ENCODE data around the gene DCHS1.

The DCHS1 gene

DNA sequence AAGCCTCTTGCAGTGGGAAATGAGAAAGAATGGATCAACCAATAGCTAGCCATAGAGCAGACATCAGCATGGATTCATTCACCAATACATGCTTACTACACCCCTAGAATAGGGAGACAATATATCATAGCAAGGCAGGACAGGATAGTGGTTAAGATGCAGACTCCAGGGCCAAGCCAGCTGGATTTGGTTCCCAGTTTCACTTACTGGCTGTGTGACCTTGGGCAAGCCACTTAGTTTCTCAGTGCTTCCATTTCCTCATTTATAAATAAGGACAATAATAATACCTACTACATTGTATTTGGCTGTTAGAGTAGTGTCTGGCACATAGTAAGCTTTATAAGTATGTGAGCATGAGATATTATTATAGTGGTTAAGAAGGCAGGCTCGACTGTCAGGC, 7.1 kb downstream of the DCHS1 start:
- no peak for DNase-seq (ENCODE audit: low read depth in 2 of 3, low spot score in 2 of 3)

DNA sequence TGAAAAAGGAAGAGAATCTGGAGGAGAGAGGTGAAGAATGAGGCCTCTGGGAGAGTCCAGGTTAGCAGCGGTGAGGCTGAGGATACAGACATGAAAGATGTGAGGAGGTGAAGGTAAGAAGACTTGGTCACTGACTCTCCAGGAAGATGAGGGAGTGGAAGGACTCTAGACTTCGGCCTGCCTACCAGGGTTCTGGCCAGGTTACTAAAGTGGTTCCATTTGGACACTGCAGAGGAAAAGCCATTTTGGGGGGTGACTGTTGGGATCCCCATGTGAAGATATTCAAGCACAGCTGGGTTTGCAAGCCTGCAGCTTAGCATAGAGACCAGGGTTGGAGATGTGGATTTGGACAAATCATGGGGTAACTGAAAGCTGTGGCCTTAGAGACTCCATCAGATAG, 7.8 kb downstream of the DCHS1 start:
- DNase-seq (ENCODE audit: low read depth in 2 of 3, low spot score in 2 of 3), result no peak

DNA sequence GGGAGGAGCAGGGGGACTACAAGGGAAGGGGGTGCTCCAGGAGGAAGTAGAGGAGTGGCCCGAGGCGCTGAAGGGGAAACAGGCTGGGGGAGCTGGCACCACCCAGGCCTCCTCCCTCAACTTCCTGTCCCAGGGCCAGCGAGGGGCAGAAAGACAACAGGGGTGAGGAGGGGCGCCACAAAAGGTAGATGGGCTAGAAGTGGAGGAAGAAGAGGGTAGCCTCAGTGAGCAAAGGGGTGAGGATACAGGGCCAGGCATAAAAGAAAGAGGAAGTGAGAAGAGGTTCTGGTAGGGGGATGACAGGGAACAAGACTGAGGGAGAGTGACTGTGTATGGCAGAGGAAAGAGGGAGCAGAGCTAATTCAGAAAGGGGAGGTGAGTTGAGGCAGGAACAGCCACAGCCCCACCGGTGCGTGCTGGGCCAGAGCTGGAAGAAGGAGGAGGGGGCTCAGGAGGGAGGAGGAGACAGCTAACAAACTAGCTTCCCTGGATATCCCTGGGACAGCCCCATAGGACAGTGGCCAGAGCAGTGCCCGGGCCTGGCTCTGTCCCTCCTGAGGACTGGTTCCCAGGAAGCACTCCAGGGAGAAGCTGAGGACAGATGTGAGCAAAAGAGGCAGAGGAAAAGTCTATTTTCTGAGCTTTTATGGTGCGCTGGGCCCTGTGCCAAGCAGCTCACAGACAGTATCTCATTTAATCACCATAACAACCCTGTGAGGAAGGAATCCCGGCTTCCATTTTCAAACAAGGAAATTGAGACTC, 8.5 kb downstream of the DCHS1 start:
- no peak for DNase-seq (ENCODE audit: low read depth in 2 of 3, low spot score in 2 of 3)

DNA sequence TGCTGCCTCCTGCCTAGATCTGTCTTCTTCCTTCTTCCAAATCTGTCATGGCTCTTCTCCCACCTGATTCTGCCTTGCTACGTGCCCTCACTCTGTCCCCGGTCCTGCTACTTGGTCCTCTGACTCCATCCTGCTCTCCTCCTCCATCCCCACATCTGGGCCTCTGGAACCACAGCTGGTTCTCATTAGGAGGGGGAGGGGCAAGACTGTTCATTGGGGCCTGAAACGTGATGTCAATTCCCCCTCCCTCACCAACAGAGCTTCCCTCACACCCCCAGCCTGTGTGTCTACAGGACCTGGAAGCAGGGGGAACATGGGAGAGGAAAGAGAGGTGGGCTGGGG, 9.1 kb downstream of the DCHS1 start:
- no peak for DNase-seq (ENCODE audit: low read depth in 2 of 3, low spot score in 2 of 3)

DNA sequence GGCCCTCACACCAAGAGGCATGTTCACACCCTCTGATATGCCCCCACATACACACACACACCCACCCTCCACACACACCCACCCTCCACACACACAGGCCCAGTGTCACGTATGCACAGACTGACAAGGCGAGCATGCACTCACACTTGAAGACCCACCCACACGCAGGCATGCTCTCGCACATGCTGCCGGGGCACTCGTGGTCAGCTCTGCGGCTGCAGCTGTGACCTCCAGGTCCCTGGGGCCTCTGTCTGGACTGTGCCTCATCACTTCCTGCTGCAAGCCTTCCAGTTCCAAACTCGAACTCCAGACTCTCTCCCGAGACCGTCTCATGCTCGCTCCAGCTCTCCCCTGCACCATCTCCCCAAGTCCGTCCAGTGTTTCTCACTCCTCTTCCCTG, 9.5 kb downstream of the DCHS1 start:
- DNase-seq (ENCODE audit: low read depth in 2 of 3, low spot score in 2 of 3), result no peak

DNA sequence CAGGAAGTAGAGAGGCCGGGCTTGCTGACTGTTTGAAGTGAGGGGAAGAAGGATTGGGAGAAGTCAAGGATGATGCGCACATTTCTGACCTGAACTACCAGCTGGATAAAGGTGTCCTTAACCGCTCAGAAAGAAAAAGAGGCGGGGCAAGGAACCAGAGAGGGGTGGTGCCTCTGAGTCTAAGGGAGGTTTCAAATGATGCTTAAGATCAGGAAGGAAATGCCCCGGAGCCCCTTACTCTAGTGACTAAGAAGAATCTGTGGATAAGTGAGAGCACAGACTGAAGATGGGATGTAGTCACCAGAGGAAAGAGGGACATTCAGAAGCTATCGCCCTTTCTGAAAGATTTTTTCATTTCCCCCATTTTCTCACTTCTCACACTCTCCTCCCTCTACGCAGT, 12.7 kb downstream of the DCHS1 start:
- DNase-seq (ENCODE audit: low read depth in 2 of 3, low spot score in 2 of 3), result no peak

DNA sequence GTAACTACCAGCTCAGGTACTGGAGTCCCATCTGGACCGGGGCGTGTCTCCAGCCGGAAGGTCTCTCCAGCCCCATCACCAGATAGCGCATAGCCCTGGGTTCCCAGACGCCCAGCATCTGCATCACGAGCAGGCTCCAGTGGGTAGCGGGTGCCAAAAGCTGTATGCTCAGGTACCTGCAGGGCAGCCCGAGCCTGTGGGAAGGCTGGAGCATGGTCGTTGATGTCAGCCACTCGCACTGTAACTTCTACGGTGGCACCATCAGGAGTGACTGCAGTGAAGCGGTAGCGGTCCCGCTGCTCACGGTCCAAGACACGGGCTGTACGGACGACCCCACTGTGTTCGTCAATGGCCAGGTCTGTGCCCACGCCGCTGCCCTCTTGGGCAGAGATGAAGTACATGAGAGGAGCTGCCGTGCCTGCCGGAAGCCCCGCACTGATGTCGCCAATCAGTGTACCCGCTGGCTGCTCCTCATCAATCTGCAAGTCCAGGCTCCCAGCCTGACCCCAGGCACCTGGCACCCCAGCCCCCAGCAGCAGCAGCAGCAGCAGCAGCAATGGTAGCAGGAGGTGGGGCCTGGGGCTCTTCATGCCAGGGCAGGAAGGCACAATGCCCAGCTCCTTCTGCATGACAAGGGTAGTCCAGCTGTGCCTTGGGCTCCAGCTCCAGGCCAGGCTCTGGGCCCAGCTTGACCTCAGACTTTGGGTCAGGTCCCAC, 14.5 kb downstream of the DCHS1 start:
- no peak for DNase-seq (ENCODE audit: low read depth in 2 of 3, low spot score in 2 of 3)

DNA sequence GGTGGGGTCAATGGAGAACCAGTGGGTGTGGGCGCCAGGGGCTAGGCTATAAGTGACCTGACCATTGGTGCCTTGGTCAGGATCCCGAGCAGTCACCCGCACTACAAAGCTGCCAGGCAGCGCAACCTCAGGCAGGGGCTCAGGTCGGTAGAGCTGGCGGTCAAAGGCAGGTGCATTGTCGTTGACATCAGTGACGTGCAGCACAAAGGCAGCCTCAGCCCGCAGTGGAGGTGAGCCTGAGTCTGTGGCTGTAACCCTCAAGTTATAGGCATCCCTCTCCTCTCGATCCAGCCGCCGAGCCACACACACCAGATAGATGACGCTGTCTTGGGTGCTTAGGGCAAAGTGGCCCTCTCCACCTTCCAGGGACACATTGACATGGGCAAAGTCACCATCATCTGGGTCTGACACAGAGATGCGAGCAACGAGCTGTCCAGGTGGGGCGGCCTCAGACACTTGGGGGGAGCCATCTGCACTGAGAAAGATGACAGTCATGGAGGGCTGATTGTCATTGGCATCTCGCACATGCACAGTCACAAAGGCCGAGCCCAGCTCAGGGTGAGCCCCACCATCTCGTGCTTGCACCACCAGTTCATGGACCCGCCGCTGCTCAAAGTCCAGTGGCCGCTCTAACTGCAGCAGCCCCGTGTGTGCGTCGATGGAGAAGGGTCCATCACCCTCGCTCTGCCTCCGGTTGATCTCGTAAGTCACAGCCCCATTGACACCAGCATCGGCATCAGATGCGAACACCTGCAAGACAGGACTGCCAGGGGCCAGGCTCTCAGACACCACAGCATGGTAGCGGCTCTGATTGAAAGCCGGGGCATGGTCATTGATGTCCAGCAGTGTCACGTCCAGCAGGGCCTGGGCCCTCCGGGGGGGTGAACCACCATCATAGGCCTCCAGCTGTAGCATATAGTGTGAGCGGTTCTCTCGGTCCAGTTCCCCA, 15.3 kb downstream of the DCHS1 start:
- no peak for DNase-seq (ENCODE audit: low read depth in 2 of 3, low spot score in 2 of 3)

DNA sequence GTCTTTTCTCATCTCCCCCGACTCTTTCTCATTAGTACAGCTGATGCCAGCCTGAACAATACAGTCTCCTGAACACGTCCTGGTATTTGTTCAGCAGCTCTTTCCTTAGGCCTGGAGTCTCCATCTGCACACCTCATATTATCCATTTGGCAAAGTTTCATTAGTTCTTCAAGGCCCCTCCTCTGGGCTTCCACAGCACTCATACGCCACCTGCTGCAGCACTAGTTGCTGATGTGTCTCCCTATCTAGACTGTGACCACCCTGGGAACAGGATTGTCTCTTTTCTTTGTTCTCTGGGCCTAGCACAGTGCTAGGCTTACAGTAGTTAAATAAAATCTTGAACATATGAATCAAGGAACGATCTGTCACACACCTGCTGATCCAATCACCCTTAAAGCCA, 17.2 kb downstream of the DCHS1 start:
- no peak for DNase-seq (ENCODE audit: low read depth in 2 of 3, low spot score in 2 of 3)

DNA sequence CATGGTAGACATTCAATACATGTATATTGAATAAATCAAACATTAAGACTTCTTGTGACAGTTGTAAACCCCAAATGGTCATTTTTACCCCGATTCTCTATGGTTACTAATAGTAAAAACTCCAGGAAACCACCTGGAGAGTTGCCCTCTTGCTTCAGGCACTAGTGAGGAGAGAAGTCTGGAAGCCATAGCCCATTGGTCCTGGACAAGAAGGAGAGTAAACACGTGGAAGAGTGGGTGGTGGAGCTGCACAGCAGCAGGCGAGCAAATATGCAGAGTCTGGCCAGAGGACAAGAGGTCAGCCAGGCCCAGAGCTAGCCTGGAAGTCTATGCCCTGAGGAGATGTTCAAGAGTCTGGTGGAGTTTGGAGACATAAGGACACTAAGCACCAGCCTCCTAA, 17.7 kb downstream of the DCHS1 start:
- no peak for DNase-seq (ENCODE audit: low read depth in 2 of 3, low spot score in 2 of 3)

GRCh38 chr11:6636480-6636879, 19.1 kb downstream of the DCHS1 start:
- no peak for DNase-seq (ENCODE audit: low read depth in 2 of 3, low spot score in 2 of 3)

- DNase-seq (ENCODE audit: low read depth in 2 of 3, low spot score in 2 of 3), result no peak
Measured at GRCh38 chr11:6635082-6635932, 20.3 kb downstream of the DCHS1 start.

DNA sequence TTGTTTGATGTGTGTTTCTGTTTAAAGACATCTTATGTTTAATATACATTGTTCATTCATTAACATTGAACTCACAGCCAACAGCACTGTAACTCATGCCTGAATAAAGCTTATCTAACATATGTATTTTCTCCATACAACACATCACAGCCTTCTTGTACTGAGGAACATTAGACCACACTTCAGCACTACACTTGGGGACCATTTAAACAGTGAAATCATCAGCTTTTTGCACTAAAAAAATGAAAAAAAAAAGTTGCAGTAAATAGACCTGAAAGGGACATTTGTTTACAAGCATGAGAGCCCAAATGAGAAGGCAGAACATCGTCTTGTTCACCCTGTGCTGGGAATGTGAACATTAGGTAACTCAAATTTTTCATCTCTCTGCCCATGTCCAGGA, 21.1 kb downstream of the DCHS1 start:
- DNase-seq (ENCODE audit: low read depth in 2 of 3, low spot score in 2 of 3), result no peak

DNA sequence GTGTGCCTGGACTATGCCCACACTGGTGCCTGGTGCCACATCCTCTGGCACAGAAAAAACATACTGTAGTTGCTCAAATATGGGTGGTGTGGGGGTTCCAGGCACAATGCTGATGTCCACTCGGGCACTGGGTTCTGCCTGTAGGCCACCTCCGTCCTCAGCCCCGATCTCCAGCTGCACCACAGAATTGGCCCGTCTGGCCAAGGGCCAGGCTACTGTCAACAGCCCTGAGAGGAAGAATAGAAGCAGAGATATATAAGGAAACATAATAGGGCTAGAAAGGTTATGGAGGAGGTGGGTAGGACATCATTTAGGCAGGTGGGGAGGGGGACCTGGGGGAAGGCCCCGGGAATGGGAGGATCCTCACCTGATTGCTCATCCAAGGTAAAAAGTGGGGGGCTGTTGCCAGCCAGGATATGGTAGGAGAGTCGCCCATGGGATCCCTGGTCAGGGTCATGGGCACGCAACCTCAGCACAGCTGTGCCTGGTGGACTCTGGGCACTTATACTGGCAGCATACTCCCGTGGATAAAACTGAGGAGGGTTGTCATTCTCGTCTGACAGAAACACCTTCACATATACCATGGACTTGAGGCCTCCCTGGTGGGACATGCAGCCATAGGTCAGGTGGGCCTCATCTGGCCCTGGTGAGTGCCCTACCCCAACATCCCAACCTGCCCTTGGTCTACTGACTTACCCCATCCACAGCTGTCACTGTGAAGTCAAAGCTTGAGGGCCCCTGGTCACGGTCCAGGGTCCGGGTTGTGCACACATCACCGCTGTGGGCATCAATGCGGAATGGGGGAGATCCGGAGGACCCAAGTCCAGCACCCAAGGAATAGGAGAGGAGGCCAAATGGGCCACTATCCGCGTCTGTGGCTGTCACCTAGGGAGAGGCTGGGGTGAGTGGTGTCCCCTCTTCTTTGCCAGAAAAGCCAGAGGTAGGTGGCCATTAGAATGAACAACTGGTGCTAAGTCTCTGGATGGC, 21.9 kb downstream of the DCHS1 start:
- no peak for DNase-seq (ENCODE audit: low read depth in 2 of 3, low spot score in 2 of 3)

GRCh38 chr11:6632116-6633073, 23.2 kb downstream of the DCHS1 start:
- DNase-seq (ENCODE audit: low read depth in 2 of 3, low spot score in 2 of 3), result no peak

DNA sequence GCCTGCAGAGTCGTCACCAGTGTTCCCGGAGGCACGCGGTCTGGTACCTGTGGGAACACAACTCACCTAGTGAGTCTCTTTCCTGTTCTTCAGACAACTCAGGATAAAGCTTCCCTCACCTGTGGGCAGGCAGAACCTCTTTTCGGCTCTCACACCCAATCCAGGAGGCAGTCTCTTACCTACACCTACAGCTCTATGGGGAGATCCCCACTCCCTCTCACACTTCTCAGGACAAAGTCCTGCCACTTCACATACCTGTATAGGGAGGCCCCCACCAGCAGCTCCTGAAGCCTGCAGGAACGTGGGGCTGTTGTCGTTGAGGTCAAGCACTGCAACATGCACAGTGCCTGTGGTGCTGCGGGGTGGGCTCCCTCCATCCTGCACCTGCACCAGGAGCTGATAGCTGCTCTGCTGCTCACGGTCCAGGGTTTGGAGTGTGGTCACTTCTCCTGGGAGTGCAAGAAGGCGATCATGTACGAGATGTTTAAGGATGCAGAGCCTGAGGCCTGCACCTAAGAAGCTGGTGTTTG, 24.2 kb downstream of the DCHS1 start:
- no peak for DNase-seq (ENCODE audit: low read depth in 2 of 3, low spot score in 2 of 3)

GRCh38 chr11:6630632-6631291, 24.8 kb downstream of the DCHS1 start:
- DNase-seq (ENCODE audit: low read depth in 2 of 3, low spot score in 2 of 3), result no peak

All from activated CD8-positive, alpha-beta memory T cell treated with anti-CD3 and anti-CD28 coated beads for 48 hours (primary cell).